Body of pancreas (tissue), 4 donors: Measurements from ENCODE around the gene PIAS2. TPM values are rescaled to one million over a fixed set of nuclear protein-coding genes. Genes with fewer than 3 reads are reported as not detected.

Source experiments
- ATAC-seq: fragments of 150-250 bp; one replicate; pipeline ENCODE4 v1.9.1; 2016
- DNase-seq, 4 donors: peaks; one replicate each; pipeline ENCODE4 v3.0.0-alpha.2; 2019
- H3K27ac ChIP-seq, 4 donors: fragments of 200-600 bp; sonication (generic); 1 replicate in 3 of 4; 2 replicates in 1 of 4; pipeline versions ENCODE4 v1.5.1 to v1.6.1; 2016 to 2019; ENCODE audit warnings: mild to moderate bottlenecking in 1 of 4, mixed read lengths in 1 of 4, moderate library complexity in 1 of 4
- H3K27me3 ChIP-seq, 2 donors: fragments of 200-600 bp; sonication (generic); one replicate each; pipeline ENCODE4 v1.6.0; 2016; ENCODE audit warnings: mild to moderate bottlenecking in 1 of 2
- H3K36me3 ChIP-seq, 2 donors: fragments of 200-600 bp; sonication (generic); replicated peaks in 1 of 2; 2 replicates each; pipeline ENCODE4 v1.5.1; 2016; ENCODE audit warnings: low read depth in 2 of 2; ENCODE audit not compliant: insufficient read depth in 1 of 2
- H3K4me1 ChIP-seq: fragments of 200-600 bp; sonication (generic); one replicate; pipeline ENCODE4 v1.6.0; 2016
- H3K4me3 ChIP-seq, 2 donors: fragments of 200-600 bp; sonication (generic); 1 replicate in 1 of 2; 2 replicates in 1 of 2; pipeline ENCODE4 v1.5.1; 2016 to 2019
- H3K9me3 ChIP-seq, 3 donors: fragments of 200-600 bp; sonication (generic); 1 replicate in 2 of 3; 2 replicates in 1 of 3; pipeline ENCODE4 v1.5.1; 2016
- CTCF ChIP-seq, 7 experiments: fragments of 450-650 bp in 4 of 7; fragments of 200-600 bp in 3 of 7; sonication (generic) in 3 of 7; IDR thresholded peaks; one replicate each; pipeline ENCODE4 v1.5.1; 2016 to 2019; ENCODE audit warnings: antibody characterized with exemption in 7 of 7
- POLR2A ChIP-seq, 3 donors: fragments of 450-650 bp; IDR thresholded peaks; one replicate each; pipeline ENCODE4 v1.6.1; 2016; ENCODE audit warnings: antibody characterized with exemption in 3 of 3, mild to moderate bottlenecking in 2 of 3
- WGBS, 2 donors: methylation state at CpG; one replicate each; pipeline ENCODE4 v1.1.5; 2017; 5-methylcytosine and 5-hydroxymethylcytosine counted together
- intact Hi-C: fragments of 100-400 bp; cut with DNase I; formaldehyde crosslinking; loops from one replicate; pipeline ENCODE4 v1.15.1; 2023
- total RNA-seq, 2 donors: library from RNA; depleted of rRNA; stranded (reverse); fragments of >200 nt; gene quantifications; one replicate each; pipeline ENCODE4 v1.1.0, GENCODE V29; 2016

The PIAS2 gene
- total RNA-seq, 2 donors from 2014 or later: 12.5 to 15.6 TPM

- DNase-seq: no peak
- Histone ChIP-seq H3K9me3 (no peaks in the 10 kb centered on the region), H3K4me1 (peaks cover 8% of the 10 kb centered on the region), H3K27me3 (no peaks in the 10 kb centered on the region), H3K27ac (no peak overlapping the region), H3K4me3 (no peak overlapping the region), H3K36me3 (peaks cover 0 to 3% of the 10 kb centered on the region in 2 donors)
- intact Hi-C loops: no loop called here
- TF ChIP-seq CTCF (IDR thresholded peaks at IDR 0.05): no peak
- TF ChIP-seq POLR2A (IDR thresholded peaks at IDR 0.05): no peak
- ATAC-seq: no peak
Measured at GRCh38 chr18:46831434-46831833, 85.9 kb downstream of the PIAS2 start.

DNA sequence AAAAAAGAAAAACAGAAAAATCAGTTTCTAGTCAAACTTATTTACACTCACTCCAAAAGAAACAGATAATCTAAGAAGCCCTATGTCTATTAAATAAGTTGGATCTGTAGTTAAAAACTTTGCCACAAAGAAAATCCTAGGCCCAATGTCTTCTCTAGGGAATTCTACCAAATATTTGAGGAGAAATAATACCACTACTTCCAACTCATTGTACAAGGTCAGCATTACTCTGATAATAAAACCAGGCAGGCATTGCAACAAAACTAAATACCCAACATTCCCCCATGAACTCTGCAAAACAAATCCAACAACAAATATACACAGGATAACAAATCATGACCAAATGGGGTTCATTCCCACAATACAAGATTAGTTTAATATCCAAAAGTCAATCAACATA, 86.7 kb downstream of the PIAS2 start:
- Histone ChIP-seq H3K27ac (no peak overlapping the region), H3K4me3 (no peak overlapping the region), H3K9me3 (no peaks in the 10 kb centered on the region), H3K4me1 (peaks cover 8% of the 10 kb centered on the region), H3K36me3 (peaks cover 0 to 3% of the 10 kb centered on the region in 2 donors), H3K27me3 (no peaks in the 10 kb centered on the region)
- TF ChIP-seq POLR2A (IDR thresholded peaks at IDR 0.05) (no peak), CTCF (IDR thresholded peaks at IDR 0.05) (no peak)
- intact Hi-C loops: no loop called here
- DNase-seq (no peak), ATAC-seq (no peak)

GRCh38 chr18:46829947-46830346, 87.4 kb downstream of the PIAS2 start:
- DNase-seq (no peak), ATAC-seq (no peak)
- Histone ChIP-seq H3K9me3 (no peaks in the 10 kb centered on the region), H3K27ac (no peak overlapping the region), H3K27me3 (no peaks in the 10 kb centered on the region), H3K4me3 (no peak overlapping the region), H3K36me3 (peaks cover 0 to 3% of the 10 kb centered on the region in 2 donors), H3K4me1 (peaks cover 8% of the 10 kb centered on the region)
- intact Hi-C loops: no loop called here
- 75 to 77% methylated on average over 1 of the region's 1 CpG for WGBS, 2 donors
- TF ChIP-seq CTCF (IDR thresholded peaks at IDR 0.05) (no peak), POLR2A (IDR thresholded peaks at IDR 0.05) (no peak)

GRCh38 chr18:46829531-46829930, 87.8 kb downstream of the PIAS2 start:
- intact Hi-C loops: no loop called here
- no peak overlapping the region for H3K27ac ChIP-seq
- TF ChIP-seq CTCF (IDR thresholded peaks at IDR 0.05) (no peak), POLR2A (IDR thresholded peaks at IDR 0.05) (no peak)
- no peak overlapping the region for H3K4me3 ChIP-seq
- H3K27me3 ChIP-seq: no peaks in the 10 kb centered on the region
- WGBS, 2 donors: 83 to 84% methylated on average over 4 of the region's 4 CpGs
- H3K4me1 ChIP-seq: peaks cover 8% of the 10 kb centered on the region
- ATAC-seq (no peak), DNase-seq (no peak)
- no peaks in the 10 kb centered on the region for H3K9me3 ChIP-seq
- peaks cover 0 to 1% of the 10 kb centered on the region in 2 donors for H3K36me3 ChIP-seq

DNA sequence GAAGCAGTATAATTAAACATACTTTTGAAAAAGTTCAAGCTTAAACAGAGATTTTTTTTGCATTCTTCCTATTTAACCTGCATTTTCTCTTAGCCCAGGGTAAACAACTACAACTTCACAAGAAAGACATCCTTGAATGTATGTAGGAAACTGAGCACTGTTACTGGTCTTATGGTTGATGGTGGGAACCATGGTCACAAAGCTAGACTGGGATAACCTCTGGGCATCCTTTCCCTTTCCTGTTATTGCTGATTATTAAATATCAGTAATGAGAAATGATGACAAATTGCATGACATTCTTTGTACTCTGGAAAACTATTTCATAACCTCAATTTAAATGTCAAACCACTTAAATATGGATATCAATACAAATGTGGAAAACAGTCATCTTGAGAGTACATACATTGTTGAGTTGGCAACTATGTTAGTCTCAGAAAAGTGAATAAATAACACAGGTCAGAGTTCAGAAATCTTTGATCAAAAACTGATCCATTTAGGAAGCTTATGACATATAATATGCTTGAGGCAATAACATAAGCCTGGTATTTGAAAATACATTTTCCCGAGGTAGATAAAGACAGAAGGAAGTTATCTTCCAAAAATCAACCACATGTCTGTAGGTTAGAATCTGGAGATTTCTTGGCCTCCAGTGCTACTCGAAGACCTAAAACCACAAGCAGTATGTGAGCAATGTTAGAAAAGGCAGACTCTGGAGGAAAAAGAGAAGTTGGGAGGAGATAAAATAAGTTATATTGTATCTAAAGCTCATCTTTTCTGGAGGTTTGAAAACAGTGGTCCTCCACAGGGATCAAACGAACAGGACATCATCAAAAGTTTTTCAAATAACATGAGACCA, 95.2 kb downstream of the PIAS2 start:
- no peak for ATAC-seq
- no peak overlapping the region for H3K27ac ChIP-seq
- no peaks in the 10 kb centered on the region for H3K9me3 ChIP-seq
- TF ChIP-seq POLR2A (IDR thresholded peaks at IDR 0.05) (no peak), CTCF (IDR thresholded peaks at IDR 0.05) (no peak)
- intact Hi-C loops: no loop called here
- H3K27me3 ChIP-seq: no peaks in the 10 kb centered on the region
- WGBS, 2 donors: 70 to 78% methylated on average over 3 of the region's 3 CpGs
- no peak overlapping the region for H3K4me3 ChIP-seq
- no peaks in the 10 kb centered on the region for H3K4me1 ChIP-seq
- DNase-seq: no peak
- no peaks in the 10 kb centered on the region for H3K36me3 ChIP-seq
